GM12878 (cell line): ENCODE data around the gene PHYHIPL. TPM values are rescaled to one million over a fixed set of nuclear protein-coding genes. Genes with fewer than 3 reads are reported as not detected.
A peak's percentile ranks its signal among the peaks of the same experiment; 100 is the strongest.

Source experiments
- ATAC-seq: fragments of 200-7000 bp; cut with Tn5 transposase; 3 replicates; pipeline ENCODE4 v1.9.1; 2020; ENCODE audit warnings: mild to moderate bottlenecking, moderate library complexity
- BruUV-seq: library from RNA; stranded (reverse); fragments of 400-500 nt; replicated peaks from 2 replicates; lab custom pipeline; 2021; lab: Mats Ljungman, UMichigan
- CTCF ChIA-PET: fragments of 300-600 bp; sonication (Branson Sonifier 250); formaldehyde crosslinking; extraction: SDS; loops from one replicate; lab custom pipeline; 2021; ENCODE audit warnings: inconsistent platforms; lab: Yijun Ruan, JAX
- POLR2A ChIA-PET: fragments of 350-600 bp; formaldehyde crosslinking; extraction: SDS; loops from one replicate; lab custom pipeline; 2021; ENCODE audit warnings: inconsistent platforms; lab: Charles Lee
- RAD21 ChIA-PET: fragments of 300-600 bp; sonication (Branson Sonifier 250); formaldehyde crosslinking; loops from one replicate; lab custom pipeline; 2023; ENCODE audit warnings: antibody characterized with exemption; ENCODE audit not compliant: unreplicated experiment; lab: Charles Lee
- SMC1A ChIA-PET: fragments of 300-600 bp; sonication (Branson Sonifier 250); formaldehyde crosslinking; loops from one replicate; lab custom pipeline; 2023; ENCODE audit not compliant: unreplicated experiment, uncharacterized antibody; lab: Charles Lee
- DNase-seq: peaks from one replicate; pipeline ENCODE4 v3.0.0-alpha.2; 2011; ENCODE audit warnings: low read depth, low spot score
- FAIRE-seq: peaks from 3 replicates; lab custom pipeline; 2011; peaks lifted over from hg19 to GRCh38; lab: Jason Lieb, UNC
- H2AFZ ChIP-seq: 2 replicates; pipeline ENCODE4 v1.6.0; 2011; ENCODE audit warnings: low read depth, low read length, control low read depth; ENCODE audit not compliant: control insufficient read depth
- H3K27ac ChIP-seq: 2 replicates; pipeline ENCODE4 v1.5.1; 2011; ENCODE audit warnings: control low read depth; ENCODE audit not compliant: control insufficient read depth, insufficient read depth
- H3K27me3 ChIP-seq, 2 experiments: replicated peaks in 1 of 2; 2 replicates each; pipeline versions ENCODE4 v1.6.0 to v1.6.1; 2011; ENCODE audit warnings: low read length in 1 of 2; ENCODE audit not compliant: control insufficient read depth in 2 of 2, insufficient read depth in 2 of 2
- H3K36me3 ChIP-seq, 2 experiments: 2 replicates each; pipeline ENCODE4 v1.5.1; 2011; ENCODE audit warnings: low read length in 1 of 2; ENCODE audit not compliant: control insufficient read depth in 2 of 2, insufficient read depth in 2 of 2
- H3K4me1 ChIP-seq: 2 replicates; pipeline ENCODE4 v1.6.1; 2011; ENCODE audit warnings: mild to moderate bottlenecking, low read length, moderate library complexity, mixed read lengths; ENCODE audit not compliant: control insufficient read depth, insufficient read depth
- H3K4me2 ChIP-seq: 2 replicates; pipeline ENCODE4 v1.6.0; 2011; ENCODE audit warnings: control low read depth; ENCODE audit not compliant: control insufficient read depth, insufficient read depth
- H3K4me3 ChIP-seq: fragments of 200-600 bp; sonication (generic); 2 replicates; pipeline ENCODE4 v1.5.1; 2016
- H3K79me2 ChIP-seq: 2 replicates; pipeline ENCODE4 v1.6.0; 2011; ENCODE audit warnings: low read length; ENCODE audit not compliant: control insufficient read depth, insufficient read depth
- H3K9ac ChIP-seq: 2 replicates; pipeline ENCODE4 v1.8.0; 2011; ENCODE audit warnings: low read length, control low read depth, mixed read lengths; ENCODE audit not compliant: control insufficient read depth, insufficient read depth
- H3K9me3 ChIP-seq: replicated peaks from 3 replicates; pipeline ENCODE4 v1.5.1; 2011; ENCODE audit warnings: mild to moderate bottlenecking, low read length; ENCODE audit not compliant: control insufficient read depth, insufficient read depth
- H4K20me1 ChIP-seq: 2 replicates; pipeline ENCODE4 v1.6.0; 2011; ENCODE audit not compliant: control insufficient read depth, insufficient read depth
- MYB ChIP-seq: fragments of 150-350 bp; IDR thresholded peaks from 2 replicates; pipeline ENCODE4 v1.6.1; 2014; ENCODE audit warnings: mild to moderate bottlenecking, low read depth, low read length, borderline replicate concordance
- NR2C2 ChIP-seq: IDR thresholded peaks from 2 replicates; pipeline ENCODE4 v1.6.1; 2011; ENCODE audit warnings: borderline replicate concordance, low read depth; ENCODE audit not compliant: control insufficient read depth, insufficient read length
- NRF1 ChIP-seq: conservative IDR thresholded peaks from 2 replicates; pipeline ENCODE4 v1.6.1; 2011; ENCODE audit warnings: mild to moderate bottlenecking, low read depth, low read length, improper control_type of control experiment
- RAD21 ChIP-seq: IDR thresholded peaks from 2 replicates; pipeline ENCODE4 v1.6.1; 2011; ENCODE audit warnings: mild to moderate bottlenecking, low read depth, low read length, moderate library complexity; ENCODE audit not compliant: insufficient read depth
- STAT1 ChIP-seq: fragments of 450-650 bp; conservative IDR thresholded peaks from 2 replicates; pipeline ENCODE4 v1.6.1; 2014; ENCODE audit warnings: antibody characterized with exemption, mild to moderate bottlenecking
- WGBS: methylation state at CpG from one replicate; pipeline ENCODE4 v1.1.6; 2016; ENCODE audit warnings: low lambda C conversion rate; ENCODE audit not compliant: insufficient replicate concordance, insufficient coverage; ENCODE audit errors: missing lambda C conversion rate; 5-methylcytosine and 5-hydroxymethylcytosine counted together
- in situ Hi-C: fragments of 300-500 bp; cut with MboI; formaldehyde crosslinking; loops from 9 replicates; pipeline ENCODE4 v1.14.3; 2018; ENCODE audit warnings: mixed read lengths
- intact Hi-C: fragments of 100-400 bp; cut with micrococcal nuclease; formaldehyde crosslinking; loops from one replicate; pipeline ENCODE4 v1.14.2; 2022; ENCODE audit not compliant: unreplicated experiment
- polyA plus RNA-seq, 11 experiments: library from polyadenylated mRNA; depleted of rRNA in 4 of 11; unstranded in 6 of 11; stranded (reverse) in 5 of 11; fragments of >200 nt; fragmentation: Nextera tagmentation in 4 of 11; fragmentation: Illumina TruSeq in 1 of 11; extraction: Ambion mirVana in 4 of 11; extraction: Trizol in 1 of 11; gene quantifications; 1 replicate in 1 of 11; 2 replicates in 10 of 11; pipeline versions ENCODE4 v1.2.1 to v1.2.3, GENCODE V29; 2011 to 2016; ENCODE audit warnings: inconsistent platforms in 2 of 11, missing spikeins in 2 of 11, low read depth in 1 of 11
- total RNA-seq, 4 experiments: library from RNA; depleted of rRNA in 3 of 4; stranded (reverse); fragments of >200 nt in 3 of 4; fragmentation: Illumina TruSeq in 1 of 4; extraction: Trizol in 1 of 4; gene quantifications; 2 replicates each; pipeline versions ENCODE4 v1.2.1 to v1.2.3, GENCODE V29; 2013 to 2021
- TF ChIP-seq, protein P1 (sequence below): fragments of 450-650 bp; conservative IDR thresholded peaks from 2 replicates; pipeline ENCODE4 v1.6.1; 2017; ENCODE audit warnings: mild to moderate bottlenecking, moderate library complexity
- TF ChIP-seq, protein P2 (sequence below), 3 experiments: IDR thresholded peaks in 2 of 3; conservative IDR thresholded peaks in 1 of 3; 2 replicates each; pipeline ENCODE4 v1.5.1; 2011; ENCODE audit warnings: low read depth in 3 of 3, low read length in 3 of 3, mild to moderate bottlenecking in 3 of 3, control low read depth in 2 of 3, moderate library complexity in 2 of 3, inconsistent platforms in 1 of 3, mixed read lengths in 1 of 3; ENCODE audit not compliant: control insufficient read depth in 2 of 3, insufficient read depth in 1 of 3; ENCODE audit errors: extremely low read depth in 1 of 3

Gene PHYHIPL
- total and polyA plus RNA-seq, 10 of the 15 experiments (the other 5 are each of a cell fraction or from before 2014, with no cell fraction given): 0.06 to 0.40 (median 0.18) TPM; not detected in 2

DNA sequence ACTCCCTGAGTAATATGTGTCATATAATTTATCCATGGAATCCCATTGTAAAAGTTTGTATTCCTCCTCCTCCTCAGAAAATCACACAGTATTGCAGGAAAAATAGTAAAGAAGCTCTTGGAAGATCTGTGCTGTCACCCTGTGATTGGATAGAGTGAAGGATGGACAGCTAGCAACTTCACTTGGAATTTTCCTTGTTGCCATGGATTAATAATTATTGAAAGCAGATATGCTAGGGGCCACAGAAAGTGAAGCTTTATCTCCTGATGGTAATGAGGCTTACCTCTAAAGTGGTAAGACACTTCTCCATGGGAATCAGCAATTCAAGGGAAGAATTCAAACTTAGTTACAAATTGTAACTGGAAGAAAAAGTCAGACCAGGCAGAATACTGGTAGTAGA lies 48.8 kb downstream of the PHYHIPL start:
- Histone ChIP-seq H3K9ac (no peak overlapping the region), H3K4me2 (no peak overlapping the region), H3K4me3 (no peak overlapping the region), H3K27me3 (no peaks in the 10 kb centered on the region), H3K4me1 (no peaks in the 10 kb centered on the region), H3K79me2 (no peaks in the 10 kb centered on the region), H3K27ac (no peak overlapping the region), H3K9me3 (no peaks in the 10 kb centered on the region), H2AFZ (no peak overlapping the region), H4K20me1 (no peaks in the 10 kb centered on the region), H3K36me3 (no peaks in the 10 kb centered on the region)
- TF ChIP-seq STAT1 (no peak), NR2C2 (no peak), NRF1 (no peak)
- TF ChIP-seq, protein P1, sequence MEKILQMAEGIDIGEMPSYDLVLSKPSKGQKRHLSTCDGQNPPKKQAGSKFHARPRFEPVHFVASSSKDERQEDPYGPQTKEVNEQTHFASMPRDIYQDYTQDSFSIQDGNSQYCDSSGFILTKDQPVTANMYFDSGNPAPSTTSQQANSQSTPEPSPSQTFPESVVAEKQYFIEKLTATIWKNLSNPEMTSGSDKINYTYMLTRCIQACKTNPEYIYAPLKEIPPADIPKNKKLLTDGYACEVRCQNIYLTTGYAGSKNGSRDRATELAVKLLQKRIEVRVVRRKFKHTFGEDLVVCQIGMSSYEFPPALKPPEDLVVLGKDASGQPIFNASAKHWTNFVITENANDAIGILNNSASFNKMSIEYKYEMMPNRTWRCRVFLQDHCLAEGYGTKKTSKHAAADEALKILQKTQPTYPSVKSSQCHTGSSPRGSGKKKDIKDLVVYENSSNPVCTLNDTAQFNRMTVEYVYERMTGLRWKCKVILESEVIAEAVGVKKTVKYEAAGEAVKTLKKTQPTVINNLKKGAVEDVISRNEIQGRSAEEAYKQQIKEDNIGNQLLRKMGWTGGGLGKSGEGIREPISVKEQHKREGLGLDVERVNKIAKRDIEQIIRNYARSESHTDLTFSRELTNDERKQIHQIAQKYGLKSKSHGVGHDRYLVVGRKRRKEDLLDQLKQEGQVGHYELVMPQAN: no peak
- ChIA-PET POLR2A (no interaction called here), CTCF (no interaction called here), RAD21 (no interaction called here), SMC1A (no interaction called here)
- FAIRE-seq (no peak), ATAC-seq (no peak), DNase-seq (no peak)
- BruUV-seq: no TSS peak
- intact Hi-C loops (no loop called here), in situ Hi-C loops (no loop called here)

DNA sequence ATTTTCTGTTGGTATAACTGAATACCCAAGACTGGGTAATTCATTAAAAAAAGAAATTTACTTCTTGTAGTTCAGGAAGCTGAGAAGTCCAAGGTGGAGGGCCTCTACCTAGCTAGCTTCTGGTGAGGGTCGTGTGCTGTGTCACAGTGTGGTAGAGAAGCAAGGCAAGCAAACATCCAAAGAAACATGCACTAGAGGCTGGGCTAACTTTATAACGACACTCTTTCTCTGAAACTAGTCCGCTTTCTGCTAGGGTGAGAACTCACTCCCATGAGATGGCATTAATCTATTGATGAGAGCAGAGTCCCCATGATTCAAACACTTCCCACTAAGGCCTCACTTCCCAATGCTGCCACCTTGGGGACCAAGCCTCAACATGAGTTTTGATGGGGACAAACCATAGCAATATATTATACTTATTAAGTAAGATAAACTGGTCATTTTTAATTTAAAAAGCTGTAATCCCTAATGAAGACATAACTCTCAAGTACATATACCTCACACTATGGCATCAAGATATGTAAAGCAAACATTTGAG lies 50.8 kb downstream of the PHYHIPL start:
- ChIA-PET RAD21 (interaction anchor here (1.0 to 1.3 kb wide), 2 partner anchors 215 to 268 kb away, joined by 4 to 6 read pairs; no protein-coding TSS in a partner anchor), CTCF (interaction anchor here (0.7 to 1.5 kb wide), 6 partner anchors 9 to 275 kb away, joined by 3 to 4 read pairs (median 3); no protein-coding TSS in a partner anchor), SMC1A (interaction anchor here (0.9 to 1.3 kb wide), 3 partner anchors 154 to 275 kb away, joined by 3 to 5 read pairs (median 3); no protein-coding TSS in a partner anchor), POLR2A (interaction anchor here (0.6 kb wide), 1 partner anchor 1395 kb away, joined by 3 read pairs; no protein-coding TSS in a partner anchor)
- BruUV-seq: no TSS peak
- ATAC-seq: peak; percentile 38; the same call in 2 of the 3 replicates
- Histone ChIP-seq H3K4me3 (no peak overlapping the region), H3K9me3 (no peaks in the 10 kb centered on the region), H3K4me1 (no peaks in the 10 kb centered on the region), H2AFZ (no peak overlapping the region), H3K27me3 (no peaks in the 10 kb centered on the region), H3K27ac (no peak overlapping the region), H3K36me3 (no peaks in the 10 kb centered on the region)
- DNase-seq: no peak
- in situ Hi-C loops (no loop called here), intact Hi-C loops (no loop called here)
- no peak for FAIRE-seq
- 20% methylated on average over 3 of the region's 3 CpGs for WGBS
- TF ChIP-seq, protein P2, sequence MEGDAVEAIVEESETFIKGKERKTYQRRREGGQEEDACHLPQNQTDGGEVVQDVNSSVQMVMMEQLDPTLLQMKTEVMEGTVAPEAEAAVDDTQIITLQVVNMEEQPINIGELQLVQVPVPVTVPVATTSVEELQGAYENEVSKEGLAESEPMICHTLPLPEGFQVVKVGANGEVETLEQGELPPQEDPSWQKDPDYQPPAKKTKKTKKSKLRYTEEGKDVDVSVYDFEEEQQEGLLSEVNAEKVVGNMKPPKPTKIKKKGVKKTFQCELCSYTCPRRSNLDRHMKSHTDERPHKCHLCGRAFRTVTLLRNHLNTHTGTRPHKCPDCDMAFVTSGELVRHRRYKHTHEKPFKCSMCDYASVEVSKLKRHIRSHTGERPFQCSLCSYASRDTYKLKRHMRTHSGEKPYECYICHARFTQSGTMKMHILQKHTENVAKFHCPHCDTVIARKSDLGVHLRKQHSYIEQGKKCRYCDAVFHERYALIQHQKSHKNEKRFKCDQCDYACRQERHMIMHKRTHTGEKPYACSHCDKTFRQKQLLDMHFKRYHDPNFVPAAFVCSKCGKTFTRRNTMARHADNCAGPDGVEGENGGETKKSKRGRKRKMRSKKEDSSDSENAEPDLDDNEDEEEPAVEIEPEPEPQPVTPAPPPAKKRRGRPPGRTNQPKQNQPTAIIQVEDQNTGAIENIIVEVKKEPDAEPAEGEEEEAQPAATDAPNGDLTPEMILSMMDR (IDR thresholded peaks at IDR 0.05 in 2 of 3, conservative IDR thresholded peaks at IDR 0.05 in 1 of 3; ENCODE audit: control insufficient read depth in 2 of 3, extremely low read depth in 1 of 3, insufficient read depth in 1 of 3, low read depth in 3 of 3, low read length in 3 of 3): 0 out of 6 replicates have a peak, but pooled peaks of 1 of the 3 experiments have one; percentile 8
- TF ChIP-seq RAD21: peak; percentile 40
- no peak for TF ChIP-seq MYB
- TF ChIP-seq, all 136 proteins: peak for 2
- Histone ChIP-seq H4K20me1 (no peaks in the 10 kb centered on the region), H3K4me2 (no peak overlapping the region), H3K79me2 (no peaks in the 10 kb centered on the region), H3K9ac (no peak overlapping the region)
